ENCODE results near the gene MESP2. TPM values are rescaled to one million over a fixed set of nuclear protein-coding genes. Genes with fewer than 3 reads are reported as not detected.
A peak's percentile ranks its signal among the peaks of the same experiment; 100 is the strongest.

MESP2 gene
- total and polyA plus RNA-seq, 9 of the 15 experiments (the other 6 are each of a cell fraction or from before 2014, with no cell fraction given), result 0.08 to 0.82 (median 0.37) TPM

DNA sequence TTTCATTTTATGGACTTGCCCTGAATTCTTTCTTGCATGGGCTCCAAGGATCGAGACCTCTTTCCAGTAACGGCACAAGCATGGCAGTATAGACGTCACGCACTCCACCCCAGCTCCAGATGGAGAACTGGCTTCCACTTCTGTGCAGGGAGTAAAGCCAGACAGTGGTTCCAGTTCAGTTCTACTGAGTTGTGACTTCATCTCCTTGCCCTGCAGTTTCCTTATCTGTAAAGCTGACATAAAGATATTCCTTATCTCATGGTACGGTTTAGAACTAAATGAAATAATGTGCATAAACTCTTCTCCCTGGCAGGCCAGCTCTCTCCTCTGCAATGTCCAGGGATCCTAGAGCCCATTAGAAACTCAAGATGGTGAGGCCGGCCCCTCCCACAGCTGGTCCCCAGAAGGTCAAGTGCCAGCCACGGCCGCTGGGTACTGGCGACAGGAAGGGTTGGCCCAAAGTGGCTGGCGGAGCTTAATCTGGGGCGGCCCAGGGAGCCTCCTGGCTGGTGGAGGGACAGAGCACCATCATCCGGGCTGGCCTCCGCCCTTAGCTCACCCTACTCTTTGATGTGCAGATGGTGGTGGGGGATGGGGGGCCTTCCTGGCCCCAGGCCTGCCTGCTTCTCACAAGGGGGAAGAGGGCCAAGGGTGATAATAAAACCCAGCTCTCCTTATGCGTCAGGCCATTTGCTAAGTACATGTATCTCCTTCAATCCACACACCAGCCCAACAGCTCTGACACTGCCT is 7.2 kb downstream of the MESP2 start (continued):
- TF ChIP-seq PCBP2 (IDR thresholded peaks at IDR 0.05; ENCODE audit: low read depth, low read length, poor library complexity, severe bottlenecking) (no peak), ZNF766 (CRISPR knock-in tag; conservative IDR thresholded peaks at IDR 0.05) (0 out of 2 replicates have a peak, but pooled peaks have one; percentile 2), ZNF197 (CRISPR knock-in tag; IDR thresholded peaks at IDR 0.05; ENCODE audit: low read depth) (0 out of 2 replicates have a peak, but pooled peaks have one; percentile 46), ZBTB11 (CRISPR knock-in tag; IDR thresholded peaks at IDR 0.05) (peak in 1 of 3 experiments; percentile 64; a peak in 2 of 6 replicates), PHF20 (IDR thresholded peaks at IDR 0.05; ENCODE audit: partially characterized antibody) (no peak), ATF1 (CRISPR knock-in tag; IDR thresholded peaks at IDR 0.05) (no peak), ATF1 (tag; IDR thresholded peaks at IDR 0.05) (peak; percentile 58), EWSR1 (IDR thresholded peaks at IDR 0.05; ENCODE audit: borderline replicate concordance, low read depth, partially characterized antibody) (no peak), CXXC5 (CRISPR knock-in tag; IDR thresholded peaks at IDR 0.05) (peak; percentile 30; the same call in 1 of the 2 replicates), ZNF695 (CRISPR knock-in tag; IDR thresholded peaks at IDR 0.05) (0 out of 2 replicates have a peak, but pooled peaks have one; percentile 22), FOSL1 (tag; conservative IDR thresholded peaks at IDR 0.05) (0 out of 2 replicates have a peak, but pooled peaks have one; percentile 10), CREM (IDR thresholded peaks at IDR 0.05; ENCODE audit: low read depth) (peak; percentile 61; the same call in 1 of the 2 replicates), TCF7 (IDR thresholded peaks at IDR 0.05; ENCODE audit: borderline replicate concordance) (peak; percentile 94), SRSF3 (IDR thresholded peaks at IDR 0.05; ENCODE audit: insufficient read depth, low read length) (no peak), GATA2 (CRISPR knock-in tag; IDR thresholded peaks at IDR 0.05) (no peak), RBM25 (IDR thresholded peaks at IDR 0.05; ENCODE audit: low read depth, low read length, severe bottlenecking) (no peak), E2F6 (IDR thresholded peaks at IDR 0.05; ENCODE audit: borderline replicate concordance in 1 of 2, extremely low read depth in 1 of 2, insufficient read depth in 1 of 2, insufficient read length in 1 of 2, low read depth in 1 of 2, low read length in 1 of 2, poor library complexity in 1 of 2, severe bottlenecking in 1 of 2) (peak in 1 of 2 experiments; percentile 10), HLTF (IDR thresholded peaks at IDR 0.05) (no peak), SMAD4 (CRISPR knock-in tag; conservative IDR thresholded peaks at IDR 0.05) (peak; percentile 43; the same call in 1 of the 2 replicates), SREBF2 (CRISPR knock-in tag; IDR thresholded peaks at IDR 0.05) (no peak)
- TF ChIP-seq, protein P1, sequence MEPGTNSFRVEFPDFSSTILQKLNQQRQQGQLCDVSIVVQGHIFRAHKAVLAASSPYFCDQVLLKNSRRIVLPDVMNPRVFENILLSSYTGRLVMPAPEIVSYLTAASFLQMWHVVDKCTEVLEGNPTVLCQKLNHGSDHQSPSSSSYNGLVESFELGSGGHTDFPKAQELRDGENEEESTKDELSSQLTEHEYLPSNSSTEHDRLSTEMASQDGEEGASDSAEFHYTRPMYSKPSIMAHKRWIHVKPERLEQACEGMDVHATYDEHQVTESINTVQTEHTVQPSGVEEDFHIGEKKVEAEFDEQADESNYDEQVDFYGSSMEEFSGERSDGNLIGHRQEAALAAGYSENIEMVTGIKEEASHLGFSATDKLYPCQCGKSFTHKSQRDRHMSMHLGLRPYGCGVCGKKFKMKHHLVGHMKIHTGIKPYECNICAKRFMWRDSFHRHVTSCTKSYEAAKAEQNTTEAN (CRISPR knock-in tag; IDR thresholded peaks at IDR 0.05), result no peak
